HepG2 (cell line): ENCODE results near the gene BLCAP. TPM values are rescaled to one million over a fixed set of nuclear protein-coding genes. Genes with fewer than 3 reads are reported as not detected.

Experiments
- ATF4 ChIP-seq, 2 experiments: fragments of 450-650 bp in 1 of 2; sonication (generic) in 1 of 2; formaldehyde crosslinking; IDR thresholded peaks; 2 replicates each; pipeline versions ENCODE4 v1.5.0 to v1.8.0; 2020 to 2022; ENCODE audit warnings: mild to moderate bottlenecking in 1 of 2, missing genetic modification reagents in 1 of 2
- DNMT1 ChIP-seq: sonication (generic); formaldehyde crosslinking; IDR thresholded peaks from 2 replicates; pipeline ENCODE4 v1.5.1; 2020; ENCODE audit warnings: mild to moderate bottlenecking, missing genetic modification reagents
- ELF1 ChIP-seq: sonication (generic); formaldehyde crosslinking; IDR thresholded peaks from 2 replicates; pipeline ENCODE4 v1.4.0; 2020; ENCODE audit warnings: missing genetic modification reagents
- FOXO1 ChIP-seq: sonication (generic); formaldehyde crosslinking; IDR thresholded peaks from 2 replicates; pipeline ENCODE4 v1.4.0; 2020; ENCODE audit warnings: missing genetic modification reagents
- GABPA ChIP-seq, 2 experiments: IDR thresholded peaks; 2 replicates each; pipeline ENCODE4 v1.6.1; 2011 to 2016; ENCODE audit warnings: low read depth in 2 of 2, low read length in 1 of 2, missing biosample characterization in 1 of 2, missing genetic modification characterization in 1 of 2
- HNRNPLL ChIP-seq: fragments of 200-400 bp; formaldehyde crosslinking; IDR thresholded peaks from 2 replicates; pipeline ENCODE4 v1.6.1; 2017; ENCODE audit warnings: mild to moderate bottlenecking, low read depth, low read length; ENCODE audit not compliant: poor library complexity, severe bottlenecking
- MEIS2 ChIP-seq: sonication (generic); formaldehyde crosslinking; IDR thresholded peaks from 2 replicates; pipeline ENCODE4 v1.9.0; 2021; ENCODE audit warnings: mild to moderate bottlenecking, missing genetic modification reagents
- MNT ChIP-seq: fragments of 450-650 bp; IDR thresholded peaks from 2 replicates; pipeline ENCODE4 v1.6.1; 2016
- MTF1 ChIP-seq: sonication (generic); formaldehyde crosslinking; IDR thresholded peaks from 2 replicates; pipeline ENCODE4 v1.5.0; 2020; ENCODE audit warnings: missing genetic modification reagents
- NR1H2 ChIP-seq: sonication (generic); formaldehyde crosslinking; IDR thresholded peaks from 2 replicates; pipeline ENCODE4 v1.8.1; 2022; ENCODE audit warnings: low read depth, missing genetic modification reagents, borderline replicate concordance
- NR3C1 ChIP-seq: sonication (generic); formaldehyde crosslinking; IDR thresholded peaks from 2 replicates; pipeline ENCODE4 v1.4.0; 2020; ENCODE audit warnings: missing genetic modification reagents
- PAF1 ChIP-seq: IDR thresholded peaks from 2 replicates; pipeline ENCODE4 v1.6.1; 2016; ENCODE audit warnings: missing genetic modification reagents, missing compliant biosample characterization
- PBX2 ChIP-seq: IDR thresholded peaks from 2 replicates; pipeline ENCODE4 v1.6.1; 2016; ENCODE audit warnings: control low read depth
- PHB2 ChIP-seq: fragments of 450-650 bp; IDR thresholded peaks from 2 replicates; pipeline ENCODE4 v1.6.1; 2018; ENCODE audit not compliant: partially characterized antibody
- SPEN ChIP-seq: sonication (generic); formaldehyde crosslinking; IDR thresholded peaks from 2 replicates; pipeline ENCODE4 v1.5.1; 2020; ENCODE audit warnings: low read depth, mild to moderate bottlenecking, missing genetic modification reagents
- SRY ChIP-seq: sonication (generic); formaldehyde crosslinking; IDR thresholded peaks from 2 replicates; pipeline ENCODE4 v1.8.0; 2022; ENCODE audit warnings: mild to moderate bottlenecking, missing genetic modification reagents
- ZBTB38 ChIP-seq: sonication (generic); formaldehyde crosslinking; IDR thresholded peaks from 2 replicates; pipeline ENCODE4 v1.5.1; 2020; ENCODE audit warnings: mild to moderate bottlenecking, missing genetic modification reagents
- ZBTB46 ChIP-seq: sonication (generic); formaldehyde crosslinking; IDR thresholded peaks from 2 replicates; pipeline ENCODE4 v1.4.0; 2020; ENCODE audit warnings: mild to moderate bottlenecking, missing genetic modification reagents, borderline replicate concordance
- ZBTB7B ChIP-seq: sonication (generic); formaldehyde crosslinking; IDR thresholded peaks from 2 replicates; pipeline ENCODE4 v1.4.0; 2020; ENCODE audit warnings: missing genetic modification reagents
- ZFY ChIP-seq: sonication (generic); formaldehyde crosslinking; IDR thresholded peaks from 2 replicates; pipeline ENCODE4 v1.4.0; 2020; ENCODE audit warnings: missing genetic modification reagents
- ZNF569 ChIP-seq: sonication (generic); formaldehyde crosslinking; IDR thresholded peaks from 2 replicates; pipeline ENCODE4 v1.5.0; 2020; ENCODE audit warnings: mild to moderate bottlenecking, missing genetic modification reagents, moderate library complexity, borderline replicate concordance
- ZNF768 ChIP-seq: sonication (generic); formaldehyde crosslinking; IDR thresholded peaks from 2 replicates; pipeline ENCODE4 v1.4.0; 2020; ENCODE audit warnings: missing genetic modification reagents
- ZSCAN21 ChIP-seq: sonication (generic); formaldehyde crosslinking; IDR thresholded peaks from 2 replicates; pipeline ENCODE4 v1.8.0; 2022; ENCODE audit warnings: mild to moderate bottlenecking, missing genetic modification reagents, moderate library complexity, borderline replicate concordance
- polyA plus RNA-seq, 8 experiments: library from polyadenylated mRNA; depleted of rRNA in 3 of 8; stranded (reverse) in 7 of 8; unstranded in 1 of 8; fragments of >200 nt; fragmentation: Illumina TruSeq in 4 of 8; extraction: Trizol in 4 of 8; gene quantifications; 2 replicates each; pipeline versions ENCODE4 v1.2.1 to v1.2.3, GENCODE V29; 2011 to 2016; ENCODE audit warnings: low read depth in 4 of 8, missing spikeins in 1 of 8, mixed read lengths in 1 of 8; ENCODE audit not compliant: insufficient read depth in 1 of 8
- total RNA-seq, 5 experiments: library from RNA; depleted of rRNA; stranded (reverse); fragments of >200 nt; fragmentation: Illumina TruSeq; extraction: Trizol; gene quantifications; 2 replicates each; pipeline ENCODE4 v1.2.3, GENCODE V29; 2016; ENCODE audit warnings: low read depth in 1 of 5
- TF ChIP-seq, protein P1 (sequence below): sonication (generic); formaldehyde crosslinking; IDR thresholded peaks from 2 replicates; pipeline ENCODE4 v1.4.0; 2020; ENCODE audit warnings: missing genetic modification reagents, borderline replicate concordance

Gene BLCAP
- total and polyA plus RNA-seq, 2 of the 13 experiments (the other 11 are each of a cell fraction or from before 2014, with no cell fraction given) = 52.4 to 86.8 TPM

GRCh38 chr20:37564388-37565133 is 36.9 kb upstream of the BLCAP start (continued):
- TF ChIP-seq SRY (CRISPR knock-in tag) (0 out of 2 replicates have a peak, but pooled peaks have one; percentile 48), ZFY (CRISPR knock-in tag) (no peak), PBX2 (CRISPR knock-in tag) (no peak), ELF1 (CRISPR knock-in tag) (peak; percentile 38), MEIS2 (CRISPR knock-in tag) (peak; percentile 17; the same call in 1 of the 2 replicates), ZBTB38 (0 out of 2 replicates have a peak, but pooled peaks have one; percentile 39), ZBTB7B (no peak), NR3C1 (CRISPR knock-in tag) (no peak), NR1H2 (CRISPR knock-in tag) (no peak), PHB2 (no peak), DNMT1 (CRISPR knock-in tag) (0 out of 2 replicates have a peak, but pooled peaks have one; percentile 54), ZBTB46 (CRISPR knock-in tag) (no peak), FOXO1 (peak; percentile 38), MNT (no peak), PAF1 (no peak), ZNF768 (peak; percentile 77), ZNF569 (no peak), SPEN (CRISPR knock-in tag) (no peak), MTF1 (CRISPR knock-in tag) (no peak), GABPA (IDR thresholded peaks at IDR 0.05; ENCODE audit: low read depth, low read length) (no peak), GABPA (CRISPR knock-in tag; IDR thresholded peaks at IDR 0.05; ENCODE audit: low read depth) (no peak), HNRNPLL (peak; percentile 66), ATF4 (CRISPR knock-in tag; IDR thresholded peaks at IDR 0.05) (no peak), ZSCAN21 (CRISPR knock-in tag) (no peak)
- TF ChIP-seq, protein P1, sequence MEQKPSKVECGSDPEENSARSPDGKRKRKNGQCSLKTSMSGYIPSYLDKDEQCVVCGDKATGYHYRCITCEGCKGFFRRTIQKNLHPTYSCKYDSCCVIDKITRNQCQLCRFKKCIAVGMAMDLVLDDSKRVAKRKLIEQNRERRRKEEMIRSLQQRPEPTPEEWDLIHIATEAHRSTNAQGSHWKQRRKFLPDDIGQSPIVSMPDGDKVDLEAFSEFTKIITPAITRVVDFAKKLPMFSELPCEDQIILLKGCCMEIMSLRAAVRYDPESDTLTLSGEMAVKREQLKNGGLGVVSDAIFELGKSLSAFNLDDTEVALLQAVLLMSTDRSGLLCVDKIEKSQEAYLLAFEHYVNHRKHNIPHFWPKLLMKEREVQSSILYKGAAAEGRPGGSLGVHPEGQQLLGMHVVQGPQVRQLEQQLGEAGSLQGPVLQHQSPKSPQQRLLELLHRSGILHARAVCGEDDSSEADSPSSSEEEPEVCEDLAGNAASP (CRISPR knock-in tag) = peak; percentile 59; the same call in 1 of the 2 replicates
